K562 (cell line): ENCODE measurements around the gene SLC38A1. TPM values are rescaled to one million over a fixed set of nuclear protein-coding genes. Genes with fewer than 3 reads are reported as not detected.

Source experiments
- ATAC-seq: fragments of 200-7000 bp; cut with Tn5 transposase; 3 replicates; pipeline ENCODE4 v1.9.1; 2020; ENCODE audit warnings: moderate library complexity
- BruUV-seq: library from RNA; stranded (reverse); fragments of 400-500 nt; replicated peaks from 2 replicates; lab custom pipeline; 2021; lab: Mats Ljungman, UMichigan
- CTCF ChIA-PET: fragments of 300-600 bp; formaldehyde crosslinking; extraction: SDS; loops from one replicate; lab custom pipeline; 2021; ENCODE audit warnings: low intra/inter-chr PET ratio; lab: Yijun Ruan, JAX
- POLR2A ChIA-PET: fragments of 300-600, 350-650 bp; sonication (Branson Sonifier 250); formaldehyde crosslinking; extraction: SDS; loops from one replicate; lab custom pipeline; 2021; ENCODE audit warnings: antibody characterized with exemption, inconsistent platforms; lab: Yijun Ruan, JAX
- DNase-seq, 4 experiments: peaks; one replicate each; pipeline versions ENCODE4 v3.0.0 to v3.0.0-alpha.2; 2011 to 2018; ENCODE audit warnings: low spot score in 3 of 4, mixed read lengths in 3 of 4; ENCODE audit errors: extremely low read depth in 1 of 4
- FAIRE-seq: peaks from 2 replicates; lab custom pipeline; 2011; peaks lifted over from hg19 to GRCh38; lab: Jason Lieb, UNC
- H2AFZ ChIP-seq: 2 replicates; pipeline ENCODE4 v1.6.0; 2011; ENCODE audit warnings: low read depth, low read length, control low read depth, inconsistent platforms
- H3K27ac ChIP-seq: fragments of 200-600 bp; 3 replicates; pipeline ENCODE4 v1.8.0; 2011; ENCODE audit warnings: low read depth, mild to moderate bottlenecking, control low read depth, inconsistent platforms, low read length, moderate library complexity, mixed read lengths; ENCODE audit errors: extremely low read depth
- H3K27me3 ChIP-seq, 2 experiments: fragments of 300-600 bp in 1 of 2; 2 replicates in 1 of 2; 3 replicates in 1 of 2; pipeline versions ENCODE4 v1.6.0 to v1.8.0; 2011; ENCODE audit warnings: inconsistent platforms in 2 of 2, low read length in 2 of 2, mild to moderate bottlenecking in 1 of 2, mixed read lengths in 1 of 2, moderate library complexity in 1 of 2; ENCODE audit not compliant: control insufficient read depth in 2 of 2, insufficient read depth in 2 of 2
- H3K36me3 ChIP-seq: fragments of 300-600 bp; 3 replicates; pipeline ENCODE4 v1.8.0; 2011; ENCODE audit warnings: mild to moderate bottlenecking, low read length, inconsistent platforms; ENCODE audit not compliant: control insufficient read depth, insufficient read depth
- H3K4me1 ChIP-seq, 2 experiments: fragments of 200-600 bp in 1 of 2; replicated peaks in 1 of 2; 2 replicates in 1 of 2; 3 replicates in 1 of 2; pipeline versions ENCODE4 v1.5.1 to v1.8.0; 2011; ENCODE audit warnings: inconsistent platforms in 2 of 2, low read length in 2 of 2, mild to moderate bottlenecking in 1 of 2, mixed read lengths in 1 of 2, moderate library complexity in 1 of 2; ENCODE audit not compliant: control insufficient read depth in 2 of 2, insufficient read depth in 2 of 2
- H3K4me2 ChIP-seq: 2 replicates; pipeline ENCODE4 v1.6.1; 2011; ENCODE audit warnings: low read length, control low read depth, inconsistent platforms, mixed read lengths; ENCODE audit not compliant: insufficient read depth
- H3K4me3 ChIP-seq: fragments of 200-600 bp; sonication (generic), shearing (Covaris generic); 2 replicates; pipeline ENCODE4 v1.5.1; 2016; ENCODE audit warnings: control low read depth, inconsistent platforms
- H3K79me2 ChIP-seq: fragments of 200-600 bp; 3 replicates; pipeline ENCODE4 v1.8.0; 2011; ENCODE audit warnings: low read length, inconsistent platforms; ENCODE audit not compliant: control insufficient read depth, insufficient read depth
- H3K9ac ChIP-seq, 2 experiments: 2 replicates each; pipeline versions ENCODE4 v1.6.0 to v1.6.1; 2011; ENCODE audit warnings: low read depth in 2 of 2, low read length in 2 of 2, control low read depth in 1 of 2, inconsistent platforms in 1 of 2, mild to moderate bottlenecking in 1 of 2, mixed read lengths in 1 of 2; ENCODE audit not compliant: insufficient read depth in 1 of 2
- H3K9me1 ChIP-seq: one replicate; pipeline ENCODE4 v1.6.0; 2011; ENCODE audit warnings: inconsistent platforms, mild to moderate bottlenecking, low read length, moderate library complexity; ENCODE audit not compliant: control insufficient read depth, insufficient read depth
- H3K9me3 ChIP-seq: replicated peaks from 2 replicates; pipeline ENCODE4 v1.5.1; 2011; ENCODE audit warnings: low read depth, low read length, inconsistent platforms; ENCODE audit not compliant: control insufficient read depth, insufficient read depth
- H4K20me1 ChIP-seq: replicated peaks from 2 replicates; pipeline ENCODE4 v1.6.1; 2011; ENCODE audit warnings: low read length, inconsistent platforms, mixed read lengths; ENCODE audit not compliant: control insufficient read depth, insufficient read depth
- CXXC5 ChIP-seq: fragments of 250-450 bp; sonication (Bioruptor Pico); IDR thresholded peaks from 2 replicates; pipeline ENCODE4 v1.8.0; 2022; ENCODE audit warnings: inconsistent platforms, mild to moderate bottlenecking, moderate library complexity
- DNMT1 ChIP-seq: fragments of 450-650 bp; IDR thresholded peaks from 2 replicates; pipeline ENCODE4 v1.6.1; 2016; ENCODE audit warnings: antibody characterized with exemption, mild to moderate bottlenecking
- FOXJ3 ChIP-seq: sonication (generic); formaldehyde crosslinking; IDR thresholded peaks from 2 replicates; pipeline ENCODE4 v1.4.0; 2020; ENCODE audit warnings: mild to moderate bottlenecking, missing genetic modification reagents
- KLF10 ChIP-seq: fragments of 250-450 bp; sonication (Bioruptor Pico); IDR thresholded peaks from 2 replicates; pipeline ENCODE4 v1.6.1; 2021; ENCODE audit warnings: matching md5 sums
- WGBS: fragments of 100-300 bp; shearing (Covaris generic); methylation state at CpG from one replicate; pipeline ENCODE4 v1.1.6; 2016; ENCODE audit warnings: low coverage, mixed read lengths; ENCODE audit not compliant: insufficient coverage; ENCODE audit errors: missing lambda C conversion rate; 5-methylcytosine and 5-hydroxymethylcytosine counted together
- in situ Hi-C: fragments of 300-500 bp; cut with MboI; formaldehyde crosslinking; loops from 4 replicates; pipeline ENCODE4 v1.15.0; 2018; ENCODE audit warnings: inconsistent platforms, mixed read lengths
- intact Hi-C: fragments of 100-400 bp; cut with micrococcal nuclease; formaldehyde crosslinking; loops from 2 replicates; pipeline ENCODE4 v1.14.2; 2022
- polyA plus RNA-seq, 8 experiments: library from polyadenylated mRNA; depleted of rRNA in 4 of 8; stranded (reverse) in 5 of 8; unstranded in 3 of 8; fragments of >200 nt; fragmentation: Nextera tagmentation in 2 of 8; fragmentation: Illumina TruSeq in 1 of 8; extraction: Ambion mirVana in 2 of 8; extraction: Trizol in 1 of 8; gene quantifications; 2 replicates each; pipeline versions ENCODE4 v1.2.1 to v1.2.3, GENCODE V29; 2011 to 2014; ENCODE audit warnings: inconsistent platforms in 1 of 8, missing spikeins in 1 of 8
- total RNA-seq, 7 experiments: library from RNA; depleted of rRNA in 6 of 7; stranded (reverse); fragments of >200 nt in 6 of 7; fragmentation: Illumina TruSeq in 2 of 7; extraction: Trizol in 2 of 7; gene quantifications; 2 replicates each; pipeline versions ENCODE4 v1.2.1 to v1.2.3, GENCODE V29; 2011 to 2021; ENCODE audit warnings: low replicate concordance in 1 of 7
- TF ChIP-seq, protein P1 (sequence below): fragments of 450-650 bp; formaldehyde crosslinking; IDR thresholded peaks from 2 replicates; pipeline ENCODE4 v1.4.0; 2022; ENCODE audit warnings: missing genetic modification characterization
- TF ChIP-seq, protein P2 (sequence below): fragments of 450-650 bp; formaldehyde crosslinking; conservative IDR thresholded peaks from 2 replicates; pipeline ENCODE4 v1.4.0; 2022; ENCODE audit warnings: mild to moderate bottlenecking, missing genetic modification characterization

The SLC38A1 gene
- total and polyA plus RNA-seq, 9 of the 15 experiments (the other 6 are each of a cell fraction or from before 2014, with no cell fraction given): 51.9 to 112 (median 75.0) TPM

DNA sequence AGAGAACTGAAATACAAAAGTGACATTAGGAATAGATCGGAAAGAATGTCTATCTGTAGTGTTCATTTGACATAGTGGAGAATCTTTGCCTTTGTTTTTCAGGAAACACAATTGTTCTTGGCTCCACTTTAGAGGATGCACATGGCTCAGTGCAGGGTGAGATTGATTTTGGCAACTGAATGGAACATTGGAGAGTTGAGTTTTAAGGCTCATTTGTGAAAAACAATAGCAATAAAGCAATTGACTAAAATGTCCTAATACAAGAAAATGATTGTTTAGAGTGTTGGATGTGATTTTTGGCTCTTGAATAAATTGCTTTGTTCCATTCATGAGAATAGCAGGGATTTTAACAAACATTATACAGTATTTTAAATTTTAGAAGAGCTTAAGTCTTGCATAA, 116.4 kb downstream of the SLC38A1 start:
- Histone ChIP-seq H3K4me2 (no peak overlapping the region), H3K79me2 (no peaks in the 10 kb centered on the region), H3K36me3 (no peaks in the 10 kb centered on the region), H3K27me3 (no peaks in the 10 kb centered on the region), H3K9ac (no peak overlapping the region), H3K4me3 (no peak overlapping the region), H3K4me1 (no peaks in the 10 kb centered on the region), H4K20me1 (no peaks in the 10 kb centered on the region), H3K9me3 (peaks cover 2% of the 10 kb centered on the region; the same call in 1 of the 2 replicates), H3K9me1 (no peaks in the 10 kb centered on the region), H2AFZ (no peak overlapping the region), H3K27ac (no peak overlapping the region)
- TF ChIP-seq, protein P1, sequence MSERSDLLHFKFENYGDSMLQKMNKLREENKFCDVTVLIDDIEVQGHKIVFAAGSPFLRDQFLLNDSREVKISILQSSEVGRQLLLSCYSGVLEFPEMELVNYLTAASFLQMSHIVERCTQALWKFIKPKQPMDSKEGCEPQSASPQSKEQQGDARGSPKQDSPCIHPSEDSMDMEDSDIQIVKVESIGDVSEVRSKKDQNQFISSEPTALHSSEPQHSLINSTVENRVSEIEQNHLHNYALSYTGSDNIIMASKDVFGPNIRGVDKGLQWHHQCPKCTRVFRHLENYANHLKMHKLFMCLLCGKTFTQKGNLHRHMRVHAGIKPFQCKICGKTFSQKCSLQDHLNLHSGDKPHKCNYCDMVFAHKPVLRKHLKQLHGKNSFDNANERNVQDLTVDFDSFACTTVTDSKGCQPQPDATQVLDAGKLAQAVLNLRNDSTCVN (CRISPR knock-in tag): no peak
- TF ChIP-seq, protein P2, sequence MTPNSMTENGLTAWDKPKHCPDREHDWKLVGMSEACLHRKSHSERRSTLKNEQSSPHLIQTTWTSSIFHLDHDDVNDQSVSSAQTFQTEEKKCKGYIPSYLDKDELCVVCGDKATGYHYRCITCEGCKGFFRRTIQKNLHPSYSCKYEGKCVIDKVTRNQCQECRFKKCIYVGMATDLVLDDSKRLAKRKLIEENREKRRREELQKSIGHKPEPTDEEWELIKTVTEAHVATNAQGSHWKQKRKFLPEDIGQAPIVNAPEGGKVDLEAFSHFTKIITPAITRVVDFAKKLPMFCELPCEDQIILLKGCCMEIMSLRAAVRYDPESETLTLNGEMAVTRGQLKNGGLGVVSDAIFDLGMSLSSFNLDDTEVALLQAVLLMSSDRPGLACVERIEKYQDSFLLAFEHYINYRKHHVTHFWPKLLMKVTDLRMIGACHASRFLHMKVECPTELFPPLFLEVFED (CRISPR knock-in tag): no peak
- TF ChIP-seq KLF10 (CRISPR knock-in tag): no peak
- no peak for TF ChIP-seq FOXJ3
- TF ChIP-seq DNMT1: no peak
- no peak for TF ChIP-seq CXXC5 (CRISPR knock-in tag)
- intact Hi-C loops (loop anchor here (2.0 to 10.0 kb wide), 3 partner anchors 162 to 782 kb away; partner anchors contain the start of gene SCAF11), in situ Hi-C loops (no loop called here)
- no peak for DNase-seq
- no peak for FAIRE-seq
- no peak for ATAC-seq
- CTCF ChIA-PET: no interaction called here
- BruUV-seq: no TSS peak
- POLR2A ChIA-PET: no interaction called here
- WGBS: 16% methylated on average over 1 of the region's 1 CpG
